HepG2 (cell line): ENCODE data around the gene GRAMD1A. TPM values are rescaled to one million over a fixed set of nuclear protein-coding genes. Genes with fewer than 3 reads are reported as not detected.
A peak's percentile ranks its signal among the peaks of the same experiment; 100 is the strongest.

Experiments
- ARID4A ChIP-seq: sonication (generic); formaldehyde crosslinking; IDR thresholded peaks from 2 replicates; pipeline ENCODE4 v1.5.0; 2020; ENCODE audit warnings: mild to moderate bottlenecking, missing genetic modification reagents, borderline replicate concordance
- CAMTA2 ChIP-seq: sonication (generic); formaldehyde crosslinking; IDR thresholded peaks from 2 replicates; pipeline ENCODE4 v1.4.0; 2020; ENCODE audit warnings: mild to moderate bottlenecking, missing genetic modification reagents, borderline replicate concordance
- FOXA1 ChIP-seq, 2 experiments: fragments of 450-650 bp in 1 of 2; sonication (generic) in 1 of 2; formaldehyde crosslinking in 1 of 2; IDR thresholded peaks; 2 replicates each; pipeline versions ENCODE4 v1.4.0 to v1.6.1; 2016 to 2020; ENCODE audit warnings: missing genetic modification reagents in 1 of 2
- KMT2B ChIP-seq: IDR thresholded peaks from 2 replicates; pipeline ENCODE4 v1.6.1; 2016; ENCODE audit warnings: missing genetic modification reagents, missing compliant biosample characterization
- MLX ChIP-seq: IDR thresholded peaks from 2 replicates; pipeline ENCODE4 v1.6.1; 2016
- MXD1 ChIP-seq: sonication (generic); formaldehyde crosslinking; IDR thresholded peaks from 2 replicates; pipeline ENCODE4 v1.4.0; 2020; ENCODE audit warnings: mild to moderate bottlenecking, missing genetic modification reagents
- MYNN ChIP-seq: sonication (generic); formaldehyde crosslinking; IDR thresholded peaks from 2 replicates; pipeline ENCODE4 v1.4.0; 2020; ENCODE audit warnings: mild to moderate bottlenecking, low read depth, missing genetic modification reagents
- MZF1 ChIP-seq: sonication (generic); formaldehyde crosslinking; IDR thresholded peaks from 2 replicates; pipeline ENCODE4 v1.8.1; 2023; ENCODE audit warnings: mild to moderate bottlenecking, missing genetic modification reagents, borderline replicate concordance
- RFX1 ChIP-seq: fragments of 450-650 bp; IDR thresholded peaks from 2 replicates; pipeline ENCODE4 v1.6.1; 2017
- RXRA ChIP-seq: sonication (generic); formaldehyde crosslinking; IDR thresholded peaks from 2 replicates; pipeline ENCODE4 v1.5.1; 2020; ENCODE audit warnings: missing genetic modification reagents
- SP2 ChIP-seq: sonication (generic); formaldehyde crosslinking; IDR thresholded peaks from 2 replicates; pipeline ENCODE4 v1.5.1; 2020; ENCODE audit warnings: mild to moderate bottlenecking, missing genetic modification reagents
- SP5 ChIP-seq: IDR thresholded peaks from 2 replicates; pipeline ENCODE4 v1.6.1; 2016; ENCODE audit warnings: low read depth, borderline replicate concordance
- ZBTB4 ChIP-seq: sonication (generic); formaldehyde crosslinking; IDR thresholded peaks from 2 replicates; pipeline ENCODE4 v1.4.0; 2020; ENCODE audit warnings: missing genetic modification reagents, mild to moderate bottlenecking, borderline replicate concordance
- ZBTB7B ChIP-seq: sonication (generic); formaldehyde crosslinking; IDR thresholded peaks from 2 replicates; pipeline ENCODE4 v1.4.0; 2020; ENCODE audit warnings: missing genetic modification reagents
- ZFP37 ChIP-seq: sonication (generic); formaldehyde crosslinking; IDR thresholded peaks from 2 replicates; pipeline ENCODE4 v1.4.0; 2020; ENCODE audit warnings: missing genetic modification reagents, borderline replicate concordance
- ZFY ChIP-seq: sonication (generic); formaldehyde crosslinking; IDR thresholded peaks from 2 replicates; pipeline ENCODE4 v1.4.0; 2020; ENCODE audit warnings: missing genetic modification reagents
- ZMAT5 ChIP-seq: sonication (generic); formaldehyde crosslinking; IDR thresholded peaks from 2 replicates; pipeline ENCODE4 v1.5.0; 2020; ENCODE audit warnings: mild to moderate bottlenecking, low read depth, missing genetic modification reagents, borderline replicate concordance
- ZNF12 ChIP-seq: sonication (generic); formaldehyde crosslinking; IDR thresholded peaks from 2 replicates; pipeline ENCODE4 v1.5.0; 2020; ENCODE audit warnings: missing genetic modification reagents
- ZNF260 ChIP-seq: sonication (generic); formaldehyde crosslinking; IDR thresholded peaks from 2 replicates; pipeline ENCODE4 v1.4.0; 2020; ENCODE audit warnings: missing genetic modification reagents, low read depth, mild to moderate bottlenecking, borderline replicate concordance
- ZNF451 ChIP-seq: sonication (generic); formaldehyde crosslinking; IDR thresholded peaks from 2 replicates; pipeline ENCODE4 v1.5.0; 2020; ENCODE audit warnings: mild to moderate bottlenecking, missing genetic modification reagents
- ZNF558 ChIP-seq: sonication (generic); formaldehyde crosslinking; IDR thresholded peaks from 2 replicates; pipeline ENCODE4 v1.9.0; 2022; ENCODE audit warnings: mild to moderate bottlenecking, missing genetic modification reagents, borderline replicate concordance
- polyA plus RNA-seq, 8 experiments: library from polyadenylated mRNA; depleted of rRNA in 3 of 8; stranded (reverse) in 7 of 8; unstranded in 1 of 8; fragments of >200 nt; fragmentation: Illumina TruSeq in 4 of 8; extraction: Trizol in 4 of 8; gene quantifications; 2 replicates each; pipeline versions ENCODE4 v1.2.1 to v1.2.3, GENCODE V29; 2011 to 2016; ENCODE audit warnings: low read depth in 4 of 8, missing spikeins in 1 of 8, mixed read lengths in 1 of 8; ENCODE audit not compliant: insufficient read depth in 1 of 8
- total RNA-seq, 5 experiments: library from RNA; depleted of rRNA; stranded (reverse); fragments of >200 nt; fragmentation: Illumina TruSeq; extraction: Trizol; gene quantifications; 2 replicates each; pipeline ENCODE4 v1.2.3, GENCODE V29; 2016; ENCODE audit warnings: low read depth in 1 of 5

GRAMD1A gene
- total and polyA plus RNA-seq, 2 of the 13 experiments (the other 11 are each of a cell fraction or from before 2014, with no cell fraction given): 14.7 to 181 TPM

- peak; percentile 81; the same call in 1 of the 2 replicates for TF ChIP-seq ZBTB4 (CRISPR knock-in tag)
- TF ChIP-seq SP5 (CRISPR knock-in tag): peak; percentile 69
- TF ChIP-seq ZFP37 (CRISPR knock-in tag): 0 out of 2 replicates have a peak, but pooled peaks have one; percentile 54
- TF ChIP-seq FOXA1 (IDR thresholded peaks at IDR 0.05): no peak
- peak; percentile 98 for TF ChIP-seq FOXA1 (CRISPR knock-in tag; IDR thresholded peaks at IDR 0.05)
- TF ChIP-seq ZNF12 (CRISPR knock-in tag): no peak; the same call in 1 of the 2 replicates
- peak; percentile 98 for TF ChIP-seq RXRA (CRISPR knock-in tag)
- peak; percentile 77; the same call in 1 of the 2 replicates for TF ChIP-seq ARID4A
- TF ChIP-seq CAMTA2 (CRISPR knock-in tag): peak; percentile 92; the same call in 1 of the 2 replicates
- peak; percentile 87 for TF ChIP-seq ZFY (CRISPR knock-in tag)
- peak; percentile 82 for TF ChIP-seq MXD1 (CRISPR knock-in tag)
- peak; percentile 97 for TF ChIP-seq MZF1
- peak; percentile 65 for TF ChIP-seq KMT2B (CRISPR knock-in tag)
- TF ChIP-seq SP2: peak; percentile 34; the same call in 1 of the 2 replicates
- peak; percentile 86 for TF ChIP-seq MLX (CRISPR knock-in tag)
- TF ChIP-seq MYNN: no peak
- TF ChIP-seq ZNF260 (CRISPR knock-in tag): no peak
- TF ChIP-seq ZBTB7B: peak; percentile 96
- peak; percentile 40 for TF ChIP-seq ZNF451 (CRISPR knock-in tag)
- peak; percentile 24; the same call in 1 of the 2 replicates for TF ChIP-seq ZNF558 (CRISPR knock-in tag)
- TF ChIP-seq ZMAT5 (CRISPR knock-in tag): no peak
- no peak for TF ChIP-seq RFX1
Observed at GRCh38 chr19:35040826-35041547, 40.9 kb downstream of the GRAMD1A start (continued).
